GM18858 (cell line): ENCODE measurements around the gene GCLM.

Experiments used
- ATAC-seq: cut with Tn5 transposase; IDR thresholded peaks from one replicate; pipeline ENCODE4 v1.9.1; 2021; ENCODE audit not compliant: unreplicated experiment

Gene GCLM

DNA sequence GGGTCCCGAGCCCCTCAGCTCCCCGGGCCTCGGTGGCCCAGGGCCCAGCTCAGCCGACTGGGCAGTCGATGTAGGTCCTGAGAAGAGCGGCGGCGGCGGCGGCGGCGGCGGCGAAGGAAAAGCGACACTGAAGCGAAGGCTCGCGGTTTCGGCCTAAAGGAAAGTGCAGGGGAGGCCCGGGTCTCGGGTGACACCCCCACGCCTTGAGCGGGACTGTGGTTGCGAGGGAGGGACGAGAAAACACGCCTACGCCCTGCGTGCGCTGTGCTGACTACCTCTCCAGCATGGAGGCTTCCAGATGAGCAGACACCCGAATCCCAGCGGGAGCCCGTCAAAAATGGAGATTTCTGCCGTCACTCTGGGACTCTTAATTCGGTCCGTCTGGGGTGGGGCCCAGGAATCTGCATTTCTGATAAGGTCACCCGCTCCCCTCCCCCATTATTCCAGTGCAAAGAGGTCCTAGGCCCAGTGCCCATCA lies 61.4 kb downstream of the GCLM start:
- peak; percentile 2 for ATAC-seq

DNA sequence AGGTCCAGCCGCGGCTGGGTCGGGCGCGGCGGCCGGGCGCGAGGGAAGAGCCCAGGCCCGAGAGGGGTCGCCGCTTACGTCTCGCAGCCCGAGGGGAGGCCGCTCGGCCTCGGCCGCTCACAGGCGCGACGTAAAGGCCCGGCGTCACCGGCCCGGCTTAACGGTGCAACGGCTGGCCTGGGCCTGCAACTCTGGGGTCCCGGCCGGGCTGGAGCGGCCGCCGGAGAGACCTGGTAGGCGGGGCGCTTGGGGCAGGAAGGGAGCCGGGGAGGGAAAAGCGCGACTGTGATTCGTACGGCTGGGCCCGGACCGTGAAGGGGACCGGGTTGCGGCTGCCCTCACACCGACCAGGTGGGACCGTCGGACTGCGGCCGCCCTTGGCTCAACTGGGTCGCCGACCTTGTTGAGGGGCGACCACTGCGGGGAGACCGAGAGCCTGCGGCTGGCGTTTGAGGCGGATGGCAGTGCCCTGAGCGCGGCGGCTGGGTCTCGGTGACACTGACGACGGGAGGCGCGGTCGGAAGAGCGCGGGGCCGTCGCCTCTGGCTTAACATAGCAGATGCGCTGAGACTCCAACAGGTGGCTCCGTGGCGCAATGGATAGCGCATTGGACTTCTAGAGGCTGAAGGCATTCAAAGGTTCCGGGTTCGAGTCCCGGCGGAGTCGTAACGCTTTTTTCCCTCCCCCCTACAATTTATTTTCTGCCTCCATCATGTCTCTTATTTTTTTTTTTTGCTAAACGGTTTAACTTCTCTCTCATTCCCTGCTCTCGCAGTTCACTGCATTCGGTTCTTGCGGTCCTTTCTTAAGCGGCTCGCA lies 62.0 kb downstream of the GCLM start:
- peak; percentile 59 for ATAC-seq

DNA sequence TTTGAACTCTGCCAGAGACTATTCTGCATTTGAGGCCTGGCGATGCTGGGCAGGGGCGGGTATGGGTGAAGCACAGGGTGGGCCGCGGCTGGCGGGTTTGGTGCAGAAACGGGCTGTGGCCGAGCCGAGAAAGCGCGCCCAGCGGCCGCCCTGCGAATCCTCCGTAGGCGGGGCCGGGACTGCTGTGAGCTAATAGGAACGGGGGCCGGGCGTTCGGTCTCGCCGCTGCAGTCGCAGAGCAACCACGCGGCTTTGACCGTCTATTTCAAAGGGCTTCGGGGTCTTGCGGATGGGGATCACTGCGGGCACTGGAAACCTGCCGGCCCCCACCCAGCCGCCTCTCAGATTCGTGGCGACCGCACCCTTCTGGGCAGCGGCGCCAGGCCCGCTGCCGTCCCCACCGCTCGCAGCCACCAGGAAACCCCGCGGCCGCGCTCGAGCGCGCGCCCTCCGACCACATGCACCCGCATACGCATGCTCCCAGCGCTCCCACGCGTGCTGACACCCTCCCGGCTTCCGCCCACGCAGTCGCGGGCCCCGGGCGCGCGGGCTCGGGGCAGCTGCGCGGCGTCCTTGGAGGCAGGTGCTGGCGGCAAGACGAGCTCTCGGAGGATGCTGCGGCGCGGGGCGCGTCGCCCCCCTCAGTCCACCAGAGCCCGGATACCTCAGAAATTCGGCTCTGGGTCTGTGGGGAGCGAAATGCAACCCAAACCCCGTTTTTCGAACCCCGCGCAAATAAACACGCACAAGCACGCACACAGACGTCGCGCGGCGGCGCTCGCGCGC lies 62.8 kb downstream of the GCLM start:
- peak; percentile 29 for ATAC-seq

DNA sequence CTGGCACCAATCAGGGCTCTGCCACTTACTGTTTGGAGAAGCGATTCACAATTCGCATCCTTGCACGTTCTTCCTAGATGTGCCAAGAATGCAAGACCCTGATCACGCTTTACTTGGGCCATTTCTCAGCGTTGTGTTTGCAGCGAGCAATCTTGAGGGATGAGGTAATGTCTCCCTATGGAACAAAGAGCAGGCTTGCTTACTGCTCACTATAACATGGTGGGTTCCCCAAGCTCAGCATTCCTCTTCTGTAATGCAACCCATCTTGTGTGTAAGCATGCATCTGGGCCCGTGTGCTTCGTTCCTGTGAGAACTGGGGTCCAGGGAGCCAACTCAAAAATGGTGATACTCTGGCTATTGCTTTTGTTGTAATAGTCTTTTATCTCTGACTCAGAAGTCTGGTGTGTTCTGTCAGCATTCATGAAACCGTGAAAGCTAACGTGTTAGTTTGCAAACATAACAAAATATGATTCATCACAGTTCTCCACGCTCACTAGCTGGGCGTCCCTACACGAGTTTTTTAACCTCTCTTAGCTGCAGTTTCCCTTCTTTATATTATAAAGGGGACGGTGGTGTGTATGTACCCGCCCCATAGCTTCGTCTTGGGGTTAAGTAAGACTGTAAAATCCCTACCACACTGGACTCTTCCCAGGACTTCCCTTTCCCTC lies 63.6 kb downstream of the GCLM start:
- no peak for ATAC-seq

DNA sequence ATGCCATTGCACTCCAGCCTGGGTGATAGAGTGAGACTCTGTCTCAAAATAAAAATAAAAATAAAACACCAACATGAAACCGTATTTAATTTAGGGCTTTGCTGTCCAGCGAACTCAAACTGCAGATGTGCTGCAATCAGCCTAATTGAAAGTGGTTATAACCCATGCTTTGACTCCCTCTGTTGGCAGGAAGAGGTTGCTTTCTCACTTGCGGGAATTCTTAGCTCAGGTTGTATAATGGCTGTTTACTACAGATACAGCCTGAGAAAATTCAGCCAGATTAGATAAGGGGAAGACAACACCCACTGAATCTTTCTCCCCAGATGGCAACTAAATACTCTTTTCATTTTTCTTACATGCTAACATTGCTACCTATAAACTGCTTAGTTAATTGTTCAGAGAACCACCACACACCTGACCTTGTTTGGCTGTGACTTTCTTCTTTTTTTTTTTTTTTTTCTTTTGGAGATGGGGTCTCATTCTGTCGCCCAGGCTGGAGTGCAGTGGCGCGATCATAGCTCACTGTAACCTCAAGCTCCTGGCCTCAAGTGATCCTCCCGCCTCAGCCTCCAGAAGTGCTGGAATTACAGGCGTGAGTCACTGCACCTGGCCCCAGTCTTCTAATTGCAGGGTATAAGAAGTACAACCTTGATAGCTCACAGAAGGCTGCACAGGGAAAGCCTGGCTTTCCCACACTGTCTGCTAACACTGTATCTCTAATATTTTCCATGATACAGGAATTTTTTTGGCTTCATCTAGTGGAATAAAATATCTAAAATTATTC lies 64.8 kb downstream of the GCLM start:
- ATAC-seq, result no peak

DNA sequence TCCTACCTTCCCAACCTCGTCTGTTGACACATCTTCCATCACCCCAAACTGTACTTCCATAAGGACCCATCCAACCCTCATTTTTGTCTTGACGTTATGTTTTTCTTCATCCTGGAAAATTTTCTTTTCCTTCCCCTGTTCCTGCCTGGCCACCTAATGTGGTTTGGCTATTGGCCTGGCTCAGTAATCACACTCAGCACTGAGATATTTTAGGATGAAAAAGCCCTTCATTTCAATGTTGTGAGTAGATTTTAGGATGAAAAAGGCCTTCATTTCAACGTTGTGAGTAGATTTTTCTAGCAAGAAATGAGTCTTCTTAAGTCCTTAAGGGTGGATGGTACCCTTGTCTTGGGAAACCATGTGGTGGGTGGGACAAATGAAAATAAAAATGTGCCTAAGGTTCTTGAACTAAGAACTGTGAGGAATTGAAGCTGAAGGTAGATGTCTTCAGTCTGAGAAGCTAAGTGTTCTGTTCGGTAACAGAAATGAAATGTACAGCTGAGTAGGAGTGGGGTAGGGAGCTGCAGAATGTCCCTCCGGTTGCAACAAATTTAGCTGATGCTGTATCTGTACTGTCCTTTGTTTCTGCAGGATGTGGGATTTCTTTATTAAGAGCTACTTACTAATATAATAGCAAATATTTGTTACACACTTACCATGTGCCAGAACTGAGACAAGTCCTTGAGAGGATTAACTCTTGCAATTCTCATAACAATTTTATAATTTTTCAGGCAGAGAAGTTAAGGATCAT lies 66.3 kb downstream of the GCLM start:
- no peak for ATAC-seq

DNA sequence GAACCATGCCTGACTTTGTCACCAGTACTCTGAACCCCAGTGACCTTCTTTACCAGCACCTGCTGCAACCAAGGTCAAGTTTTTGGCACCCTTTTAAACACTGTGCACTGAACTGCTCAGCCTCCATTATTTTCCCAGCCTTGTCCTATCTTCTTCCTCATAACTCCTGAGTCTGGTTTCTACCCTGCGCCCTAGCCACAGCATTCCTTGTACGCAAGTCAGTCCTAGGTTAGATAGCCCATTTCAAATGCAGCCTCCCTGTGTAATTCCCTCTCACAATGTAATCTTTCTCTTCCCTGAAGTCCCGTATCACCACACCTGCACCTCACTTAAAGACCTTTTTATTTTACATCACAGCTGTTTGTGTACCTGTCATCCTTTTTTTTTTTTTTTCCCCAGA lies 67.5 kb downstream of the GCLM start:
- no peak for ATAC-seq

DNA sequence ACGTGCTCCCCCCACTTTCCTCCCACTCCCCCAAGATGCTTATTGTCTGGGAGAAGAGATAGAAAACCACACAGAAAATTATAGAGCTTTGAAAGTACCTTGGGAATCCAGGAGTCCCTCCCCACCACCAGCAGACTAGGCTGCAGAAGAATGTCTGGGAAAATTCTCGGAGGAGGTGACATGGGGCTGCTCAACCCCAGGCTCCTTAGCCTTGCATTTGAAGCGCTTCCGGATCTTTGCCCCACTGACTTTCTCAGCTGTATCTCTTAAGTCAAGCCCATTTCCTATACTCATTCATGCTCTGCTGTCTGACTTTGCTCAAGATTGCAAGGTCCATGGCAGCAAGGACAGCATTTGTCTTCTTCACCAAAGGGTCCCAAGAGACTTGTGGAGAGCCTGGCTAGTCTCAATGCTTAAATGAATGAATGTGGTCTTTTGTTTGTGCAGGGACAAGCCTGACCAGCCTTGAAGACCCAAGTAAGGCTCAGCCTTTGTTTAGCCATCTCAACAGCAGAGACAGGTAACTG lies 68.2 kb downstream of the GCLM start:
- ATAC-seq, result no peak

DNA sequence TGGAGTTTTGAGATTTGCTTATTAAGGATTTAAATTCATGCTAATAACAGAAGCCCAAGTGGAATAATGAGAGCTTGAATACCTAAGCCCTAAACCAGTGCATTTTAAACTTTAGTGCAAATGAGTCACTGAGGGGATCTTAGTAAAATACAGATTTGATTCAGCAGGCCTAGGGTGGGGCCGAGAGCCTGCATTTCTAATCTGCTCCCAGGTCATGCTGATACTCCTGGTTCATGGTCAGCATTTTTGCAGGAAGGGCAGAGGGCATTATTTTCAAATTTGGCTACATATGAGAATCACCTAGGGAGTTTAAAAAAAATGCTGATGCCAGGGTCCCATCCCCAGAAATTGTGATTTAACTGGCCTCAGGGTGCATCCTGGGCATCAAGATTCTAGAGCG lies 69.5 kb downstream of the GCLM start:
- no peak for ATAC-seq

DNA sequence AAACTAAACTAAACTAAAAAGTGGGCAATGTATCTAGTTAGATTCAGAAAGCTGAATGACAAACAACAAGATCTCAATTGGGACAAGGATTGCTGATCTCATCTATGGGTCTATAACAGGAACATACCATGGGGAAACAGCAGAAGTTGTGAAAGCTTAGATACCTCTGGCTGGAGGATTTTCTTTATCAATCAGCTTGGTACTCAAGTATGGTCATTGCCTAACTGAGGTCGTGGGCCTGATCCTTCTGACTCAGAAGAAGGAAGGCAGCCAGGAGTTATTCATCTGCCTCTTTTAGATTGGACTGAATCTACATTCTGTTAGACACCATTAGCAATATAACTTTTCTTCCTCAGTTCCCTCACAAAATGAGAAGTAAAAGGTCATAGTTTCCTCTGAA lies 69.9 kb downstream of the GCLM start:
- ATAC-seq, result no peak

DNA sequence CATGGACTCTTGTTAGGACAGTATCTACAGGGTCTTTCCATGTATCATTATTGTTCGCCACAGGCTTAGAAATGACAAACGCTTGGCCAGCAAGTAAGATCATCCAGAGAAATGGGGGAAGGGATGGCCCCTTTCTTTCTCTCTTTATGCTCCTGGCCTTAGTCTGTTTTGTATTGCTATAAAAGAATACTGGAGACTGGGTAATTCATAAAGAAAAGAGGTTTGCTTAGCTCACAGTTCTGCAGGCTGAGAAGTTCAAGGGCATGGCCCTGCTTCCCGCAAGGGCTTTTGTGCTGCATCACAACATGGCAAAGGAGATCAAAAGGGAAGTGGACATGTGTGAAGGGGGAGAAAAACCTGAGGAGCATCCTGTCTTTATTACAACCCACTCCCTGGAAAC lies 71.3 kb downstream of the GCLM start:
- ATAC-seq, result no peak
